Endothelial cell of umbilical vein (primary cell): Measurements from ENCODE around the gene NGFR. TPM values are rescaled to one million over a fixed set of nuclear protein-coding genes. Genes with fewer than 3 reads are reported as not detected.

Experiments
- BruUV-seq: library from RNA; stranded (reverse); fragments of 400-500 nt; replicated peaks from 2 replicates; lab custom pipeline; 2021; lab: Mats Ljungman, UMichigan
- CTCF ChIA-PET: fragments of 300-600, 350-600 bp; sonication (Branson Sonifier 250); formaldehyde crosslinking; loops from one replicate; lab custom pipeline; 2021; ENCODE audit warnings: antibody characterized with exemption, inconsistent platforms; lab: Charles Lee
- POLR2A ChIA-PET: fragments of 300-600, 350-600 bp; sonication (Branson Sonifier 250); formaldehyde crosslinking; loops from one replicate; lab custom pipeline; 2021; ENCODE audit warnings: antibody characterized with exemption, inconsistent platforms; lab: Charles Lee
- DNase-seq: peaks from one replicate; pipeline ENCODE4 v3.0.0-alpha.2; 2011; ENCODE audit warnings: low read depth, low spot score
- FAIRE-seq: peaks from 2 replicates; lab custom pipeline; 2011; peaks lifted over from hg19 to GRCh38; lab: Jason Lieb, UNC
- H2AFZ ChIP-seq: 2 replicates; pipeline ENCODE4 v1.6.0; 2012; ENCODE audit warnings: low read depth, low read length, control low read depth, inconsistent platforms
- H3K27ac ChIP-seq: 2 replicates; pipeline ENCODE4 v1.5.1; 2011; ENCODE audit warnings: low read depth, mild to moderate bottlenecking, control low read depth, low read length, moderate library complexity; ENCODE audit not compliant: insufficient read depth
- H3K27me3 ChIP-seq, 2 experiments: 2 replicates each; pipeline versions ENCODE4 v1.6.0 to v1.6.1; 2011; ENCODE audit warnings: low read length in 2 of 2, mixed read lengths in 1 of 2; ENCODE audit not compliant: control insufficient read depth in 2 of 2, insufficient read depth in 2 of 2
- H3K36me3 ChIP-seq, 2 experiments: 2 replicates in 1 of 2; 3 replicates in 1 of 2; pipeline ENCODE4 v1.5.1; 2011; ENCODE audit warnings: low read length in 2 of 2, mild to moderate bottlenecking in 1 of 2, moderate library complexity in 1 of 2; ENCODE audit not compliant: control insufficient read depth in 2 of 2, insufficient read depth in 2 of 2; ENCODE audit errors: extremely low read depth in 1 of 2
- H3K4me1 ChIP-seq: 3 replicates; pipeline ENCODE4 v1.5.1; 2011; ENCODE audit warnings: mild to moderate bottlenecking, low read length; ENCODE audit not compliant: control insufficient read depth, insufficient read depth; ENCODE audit errors: extremely low read depth
- H3K4me2 ChIP-seq: 2 replicates; pipeline ENCODE4 v1.6.1; 2011; ENCODE audit warnings: low read length, control low read depth, mixed read lengths; ENCODE audit not compliant: insufficient read depth
- H3K4me3 ChIP-seq, 3 experiments: fragments of 200-600 bp in 1 of 3; sonication (generic), shearing (Covaris generic) in 1 of 3; replicated peaks in 1 of 3; 2 replicates each; pipeline ENCODE4 v1.5.1; 2011 to 2016; ENCODE audit warnings: control low read depth in 3 of 3, low read length in 3 of 3, mild to moderate bottlenecking in 2 of 3, inconsistent platforms in 1 of 3, low read depth in 1 of 3, moderate library complexity in 1 of 3; ENCODE audit not compliant: insufficient read depth in 1 of 3
- H3K79me2 ChIP-seq: 2 replicates; pipeline ENCODE4 v1.6.0; 2012; ENCODE audit warnings: low read length, inconsistent platforms; ENCODE audit not compliant: control insufficient read depth, insufficient read depth
- H3K9ac ChIP-seq: replicated peaks from 2 replicates; pipeline ENCODE3; 2011; ENCODE audit warnings: low read length, control low read depth; ENCODE audit not compliant: insufficient read depth; ENCODE audit errors: extremely low read depth
- H3K9me1 ChIP-seq: replicated peaks from 3 replicates; pipeline ENCODE4 v1.6.0; 2011; ENCODE audit warnings: mild to moderate bottlenecking, low read length; ENCODE audit not compliant: control insufficient read depth, insufficient read depth; ENCODE audit errors: extremely low read depth
- H3K9me3 ChIP-seq: replicated peaks from 2 replicates; pipeline ENCODE4 v1.5.1; 2012; ENCODE audit warnings: low read length, inconsistent platforms; ENCODE audit not compliant: control insufficient read depth, insufficient read depth
- H4K20me1 ChIP-seq: replicated peaks from 2 replicates; pipeline ENCODE3; 2011; ENCODE audit warnings: mild to moderate bottlenecking, low read length; ENCODE audit not compliant: control insufficient read depth, insufficient read depth; ENCODE audit errors: extremely low read depth
- CTCF ChIP-seq, 2 donors: IDR thresholded peaks; 1 replicate in 1 of 2; 2 replicates in 1 of 2; pipeline ENCODE4 v1.5.1; 2011; ENCODE audit warnings: low read length in 2 of 2, mild to moderate bottlenecking in 2 of 2, moderate library complexity in 2 of 2, control low read depth in 1 of 2, inconsistent platforms in 1 of 2, low read depth in 1 of 2; ENCODE audit not compliant: insufficient read depth in 1 of 2; ENCODE audit errors: extremely low read depth in 1 of 2
- EZH2 ChIP-seq: IDR thresholded peaks from 2 replicates; pipeline ENCODE4 v1.6.1; 2012; ENCODE audit warnings: borderline replicate concordance, low read depth, mild to moderate bottlenecking, moderate library complexity, low read length, inconsistent platforms; ENCODE audit not compliant: severe bottlenecking
- FOS ChIP-seq: IDR thresholded peaks from 2 replicates; pipeline ENCODE4 v1.6.1; 2011; ENCODE audit warnings: mild to moderate bottlenecking, low read length, moderate library complexity, borderline replicate concordance; ENCODE audit not compliant: insufficient read depth
- GATA2 ChIP-seq: IDR thresholded peaks from 2 replicates; pipeline ENCODE4 v1.7.0; 2011; ENCODE audit warnings: low read depth, mild to moderate bottlenecking, moderate library complexity, mixed read lengths, low read length; ENCODE audit not compliant: insufficient read length, insufficient read depth
- JUN ChIP-seq: IDR thresholded peaks from 2 replicates; pipeline ENCODE4 v1.6.1; 2011; ENCODE audit warnings: borderline replicate concordance, low read depth; ENCODE audit not compliant: insufficient read length, insufficient read depth
- MAX ChIP-seq: IDR thresholded peaks from 2 replicates; pipeline ENCODE4 v1.6.1; 2011; ENCODE audit not compliant: insufficient read depth, insufficient read length
- MYC ChIP-seq: IDR thresholded peaks from one replicate; pipeline ENCODE4 v1.6.1; 2011; ENCODE audit warnings: mild to moderate bottlenecking, low read depth, low read length
- POLR2A ChIP-seq: IDR thresholded peaks from 2 replicates; pipeline ENCODE4 v1.6.1; 2012; ENCODE audit warnings: low read depth, mild to moderate bottlenecking, control low read depth, low read length
- POLR2AphosphoS5 ChIP-seq: IDR thresholded peaks from 2 replicates; pipeline ENCODE4 v1.6.1; 2012; ENCODE audit warnings: low read depth, mild to moderate bottlenecking, control low read depth, low read length, moderate library complexity; ENCODE audit not compliant: insufficient read depth
- dilution Hi-C: fragments of 300-500 bp; cut with MboI; formaldehyde crosslinking; loops from one replicate; pipeline ENCODE4 v1.15.0; 2019; ENCODE audit warnings: low sequenced_read_pairs; ENCODE audit not compliant: extremely low pct_ligation_motif_present
- intact Hi-C: fragments of 100-400 bp; cut with micrococcal nuclease; formaldehyde crosslinking; loops from one replicate; pipeline ENCODE4 v1.10.0; 2022
- polyA plus RNA-seq, 4 experiments: library from polyadenylated mRNA; depleted of rRNA in 3 of 4; stranded (reverse) in 3 of 4; unstranded in 1 of 4; fragments of >200 nt; gene quantifications; 2 replicates each; pipeline versions ENCODE4 v1.2.1 to v1.2.3, GENCODE V29; 2011 to 2012; ENCODE audit warnings: missing spikeins in 1 of 4
- total RNA-seq: library from RNA; stranded (reverse); gene quantifications from 2 replicates; pipeline ENCODE4 v1.2.3, GENCODE V29; 2021

NGFR gene
- total and polyA plus RNA-seq, 2 donors (not counting 3 experiments of a cell fraction or from before 2014, with no cell fraction given), result not detected

- DNase-seq (no peak), FAIRE-seq (peak; percentile 47)
- Histone ChIP-seq H3K4me1 (no peaks in the 10 kb centered on the region), H3K36me3 (no peaks in the 10 kb centered on the region), H3K9ac (no peak overlapping the region), H3K4me3 (no peak overlapping the region), H3K9me3 (no peaks in the 10 kb centered on the region), H3K4me2 (no peak overlapping the region), H2AFZ (no peak overlapping the region), H3K27me3 (no peaks in the 10 kb centered on the region), H3K79me2 (no peaks in the 10 kb centered on the region), H3K9me1 (no peaks in the 10 kb centered on the region), H3K27ac (no peak overlapping the region), H4K20me1 (no peaks in the 10 kb centered on the region)
- CTCF ChIA-PET, result interaction anchor here (1.2 to 1.3 kb wide), 2 partner anchors 52 to 113 kb away, joined by 3 to 5 read pairs; no protein-coding TSS in a partner anchor
- POLR2A ChIA-PET, result no interaction called here
- intact Hi-C loops, result loop anchor here (1.0 to 2.0 kb wide), 2 partner anchors 113 to 234 kb away; no protein-coding TSS in a partner anchor
- dilution Hi-C loops, result no loop called here
- BruUV-seq, result no TSS peak
- no peak for TF ChIP-seq JUN
- peak; percentile 25 to 59 for TF ChIP-seq CTCF (IDR thresholded peaks at IDR 0.05; ENCODE audit: extremely low read depth in 1 of 2, insufficient read depth in 1 of 2, low read depth in 1 of 2, low read length in 2 of 2)
These were observed 53.6 kb downstream of the NGFR start for GRCh38 chr17:49548506-49549310.

GRCh38 chr17:49549311-49549605 lies 54.2 kb downstream of the NGFR start:
- Histone ChIP-seq H2AFZ (no peak overlapping the region), H3K9me1 (no peaks in the 10 kb centered on the region), H3K9ac (no peak overlapping the region), H3K4me2 (no peak overlapping the region), H4K20me1 (no peaks in the 10 kb centered on the region), H3K4me3 (no peak overlapping the region), H3K36me3 (no peaks in the 10 kb centered on the region), H3K27ac (no peak overlapping the region), H3K4me1 (no peaks in the 10 kb centered on the region), H3K9me3 (no peaks in the 10 kb centered on the region), H3K27me3 (no peaks in the 10 kb centered on the region), H3K79me2 (no peaks in the 10 kb centered on the region)
- DNase-seq (no peak), FAIRE-seq (no peak)
- CTCF ChIA-PET, result interaction anchor here (1.2 kb wide), 1 partner anchor 53 kb away, joined by 3 read pairs; no protein-coding TSS in a partner anchor
- no TSS peak for BruUV-seq
- no peak for TF ChIP-seq GATA2
- no peak for TF ChIP-seq EZH2
- TF ChIP-seq FOS, result no peak
- no peak for TF ChIP-seq JUN
- no peak for TF ChIP-seq MAX
- TF ChIP-seq POLR2AphosphoS5, result no peak
- TF ChIP-seq MYC, result no peak
- TF ChIP-seq CTCF (IDR thresholded peaks at IDR 0.05; ENCODE audit: extremely low read depth in 1 of 2, insufficient read depth in 1 of 2, low read depth in 1 of 2, low read length in 2 of 2), result no peak
- TF ChIP-seq POLR2A, result no peak
- intact Hi-C loops, result loop anchor here (2.0 kb wide), 1 partner anchor 234 kb away; no protein-coding TSS in a partner anchor
- dilution Hi-C loops, result no loop called here
- POLR2A ChIA-PET, result no interaction called here
